DMS153 (cell line): ENCODE data around the gene EPHA4.
"Not testable (repeated sequence)": the region's sequence is repeated elsewhere in the genome, so short reads cannot be mapped to it uniquely, and the experiment has no call there.

Experiments
- DNase-seq: peaks from one replicate; lab custom pipeline; 2025; lab: John Stamatoyannopoulos, UW

The EPHA4 gene

DNA sequence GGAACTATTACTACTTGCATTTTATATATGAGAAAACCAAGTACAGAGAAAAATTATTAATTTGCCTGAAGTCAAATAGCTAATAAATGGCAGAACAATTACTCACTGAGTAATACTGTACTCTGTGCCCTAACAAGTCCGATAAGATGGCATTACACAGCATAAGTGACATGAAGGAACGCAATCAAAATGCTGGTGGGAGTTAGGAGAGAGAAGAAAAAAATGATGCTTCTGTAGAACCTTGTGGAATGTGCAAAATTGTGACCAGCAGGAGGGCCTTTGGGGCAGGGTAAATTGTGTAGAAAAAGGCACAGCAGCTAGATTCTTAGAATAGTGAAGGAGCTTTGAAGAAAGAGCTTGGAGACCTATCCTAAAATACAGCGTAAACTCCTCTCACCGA is 32.9 kb downstream of the EPHA4 start:
- DNase-seq = no peak

DNA sequence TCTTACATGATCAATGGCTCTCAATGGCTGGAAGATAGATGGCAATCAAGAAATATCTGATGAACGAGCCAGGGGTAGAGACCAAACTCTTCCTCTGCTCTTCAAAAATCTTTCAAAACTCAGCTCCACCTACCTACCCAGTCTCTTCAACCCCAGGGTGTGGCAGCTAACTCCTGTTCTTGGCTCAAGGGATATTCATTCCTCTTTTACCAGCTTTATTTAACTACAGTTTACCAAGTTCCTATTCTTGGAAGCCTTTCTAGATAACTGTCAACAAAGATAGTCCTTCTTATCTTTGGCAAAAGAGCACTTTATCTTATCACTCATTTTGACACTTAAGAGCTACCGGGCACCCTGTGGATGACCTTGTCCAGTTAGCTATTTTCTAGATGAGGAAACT is 36.3 kb downstream of the EPHA4 start:
- no peak for DNase-seq

DNA sequence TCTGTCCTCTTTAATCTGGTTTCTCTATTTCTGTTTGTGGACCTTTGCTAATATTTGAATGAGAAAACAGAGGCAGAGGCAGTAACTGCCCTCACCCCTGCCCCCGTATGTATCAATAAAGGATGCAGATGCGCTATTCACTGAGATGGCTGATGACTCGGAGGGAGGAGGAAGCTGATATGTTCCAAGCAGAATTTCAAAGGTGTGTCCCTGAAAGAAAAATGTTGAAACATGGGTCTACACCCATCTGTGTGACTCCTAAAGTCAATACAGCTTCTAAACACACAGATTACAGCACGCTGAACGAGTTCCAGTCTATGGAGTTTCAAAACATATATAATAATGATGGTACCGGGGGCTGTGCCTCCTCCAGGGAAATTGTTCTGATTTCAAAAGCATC is 38.8 kb downstream of the EPHA4 start:
- DNase-seq = peak; percentile 57

DNA sequence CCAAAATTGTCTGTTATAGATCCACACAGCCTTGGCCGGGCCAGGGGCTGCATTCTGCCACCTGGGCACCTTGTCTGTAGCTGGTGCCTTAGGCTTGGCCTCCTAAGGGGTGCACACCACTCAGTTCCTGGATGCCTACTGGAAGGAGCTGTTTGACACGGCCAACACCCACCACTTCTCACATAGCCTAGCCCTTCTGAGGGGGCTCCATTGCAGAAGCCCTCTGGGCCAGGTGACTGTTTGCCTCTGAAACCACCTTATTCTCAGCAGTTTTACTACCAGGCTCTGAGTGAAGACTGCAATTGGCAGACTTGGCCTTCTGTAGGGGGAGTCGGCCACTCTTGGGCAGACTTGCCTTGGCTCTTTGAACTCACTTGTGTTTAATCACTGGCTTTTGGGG is 39.5 kb downstream of the EPHA4 start:
- DNase-seq = no peak

DNA sequence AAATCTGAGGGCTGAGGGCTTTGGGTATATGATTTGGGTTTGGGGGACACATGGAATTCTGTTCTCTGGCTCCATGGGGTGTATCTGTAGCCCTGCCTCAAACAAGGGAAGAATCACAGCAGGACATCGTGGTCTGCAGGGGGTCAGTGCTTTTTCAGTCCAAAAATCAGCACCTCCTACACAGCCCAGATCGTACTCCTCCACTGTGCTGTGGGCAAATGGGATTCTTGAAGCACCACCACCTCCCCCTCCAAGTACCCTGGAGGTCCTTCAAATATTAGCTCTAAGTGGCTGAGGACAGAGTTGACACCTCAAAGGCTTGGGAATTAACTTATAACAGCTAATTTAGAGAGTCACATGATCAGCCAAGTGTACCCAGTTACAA is 41.5 kb downstream of the EPHA4 start:
- DNase-seq = no peak

DNA sequence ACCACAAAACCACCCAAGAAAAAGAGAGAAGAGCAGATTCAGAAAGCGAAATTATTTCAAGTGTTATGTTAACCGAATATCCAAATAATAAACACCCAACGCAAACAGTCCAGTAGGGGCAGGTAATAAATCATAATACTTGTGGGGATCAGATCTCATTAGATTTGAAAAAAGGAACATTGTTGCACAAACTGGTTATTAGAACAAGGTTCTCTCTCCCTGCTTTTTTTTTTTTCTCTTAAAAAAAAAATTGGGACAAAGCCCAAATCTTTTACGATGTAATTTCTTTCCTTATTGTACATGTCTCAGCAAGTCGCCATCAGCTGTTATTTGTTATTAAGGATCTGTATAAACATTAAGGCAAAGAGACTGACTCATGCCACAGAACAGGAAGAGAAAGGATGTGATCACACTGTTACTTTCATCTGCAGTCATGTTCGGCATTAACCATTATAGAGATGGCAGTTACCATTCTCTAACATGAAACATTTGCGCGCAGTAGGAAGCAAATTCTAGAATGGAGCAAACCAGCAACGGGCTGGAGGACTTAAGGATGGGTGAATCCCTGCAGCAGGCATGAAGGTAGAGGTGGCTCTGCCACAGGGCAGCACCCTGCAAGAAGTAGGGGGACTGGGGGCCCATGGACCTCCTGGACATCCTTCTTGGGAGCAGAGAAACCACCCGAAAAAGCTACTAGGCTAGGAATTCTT is 42.0 kb downstream of the EPHA4 start:
- peak; percentile 88 for DNase-seq

DNA sequence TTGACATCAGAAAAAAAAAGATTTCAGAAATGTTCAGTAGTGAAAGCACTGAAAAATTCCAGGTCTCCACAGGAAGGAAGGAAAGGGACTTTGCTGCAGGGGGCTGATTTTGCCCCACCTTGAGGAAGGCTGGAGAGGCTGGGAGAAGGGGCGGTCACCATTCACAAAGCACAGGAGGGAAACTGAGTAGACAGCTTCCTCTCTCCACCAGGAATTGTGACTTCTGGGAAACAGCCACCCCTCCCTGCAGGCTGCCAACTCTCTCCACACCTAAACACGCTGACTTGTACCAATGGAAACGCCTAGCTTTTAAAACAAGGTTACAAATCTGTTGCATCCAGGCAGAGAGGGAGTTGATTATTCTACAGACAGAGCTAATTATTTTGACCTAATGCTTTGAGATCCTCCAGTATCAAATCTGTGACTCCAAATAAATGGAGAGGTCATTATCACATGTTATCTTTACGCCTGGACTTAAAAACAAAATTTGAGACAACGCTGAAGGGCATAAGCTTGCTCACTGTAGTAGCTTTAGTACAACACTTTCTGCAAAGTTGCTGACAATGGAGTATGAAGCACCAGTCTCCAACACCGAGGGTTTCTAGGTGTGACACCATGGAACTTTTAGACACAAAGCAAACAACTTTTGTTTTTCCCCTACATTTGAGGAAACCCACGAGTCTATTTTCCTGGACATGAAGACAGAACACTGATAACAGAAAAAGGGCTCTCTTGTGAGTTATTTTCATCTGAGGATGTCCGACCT is 42.7 kb downstream of the EPHA4 start:
- peak; percentile 48 for DNase-seq

DNA sequence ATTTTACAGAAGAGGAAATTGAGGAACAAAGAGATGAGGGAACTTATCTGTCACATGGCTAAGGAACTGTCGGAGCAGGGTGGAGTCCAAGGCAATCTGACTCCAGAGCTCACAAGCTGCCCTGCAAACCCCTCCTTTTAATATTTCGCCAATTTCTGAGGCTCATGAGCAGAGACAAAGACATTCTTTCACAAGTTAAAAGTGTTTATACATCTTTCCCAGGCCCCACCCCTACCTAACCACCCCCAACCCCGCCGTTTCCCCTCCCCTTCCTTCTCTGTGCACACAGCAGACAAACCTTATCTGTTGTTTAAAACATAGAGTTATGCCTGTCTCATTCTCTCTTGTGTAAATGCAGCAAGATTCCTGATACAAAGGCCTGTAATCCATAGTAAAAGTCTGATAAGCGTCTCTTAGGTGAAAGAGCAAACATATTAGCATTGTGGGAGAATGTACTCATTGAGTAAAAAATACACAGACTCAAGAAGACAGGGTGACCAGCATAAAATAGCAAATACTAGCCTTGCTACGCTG is 44.3 kb downstream of the EPHA4 start:
- no peak for DNase-seq

DNA sequence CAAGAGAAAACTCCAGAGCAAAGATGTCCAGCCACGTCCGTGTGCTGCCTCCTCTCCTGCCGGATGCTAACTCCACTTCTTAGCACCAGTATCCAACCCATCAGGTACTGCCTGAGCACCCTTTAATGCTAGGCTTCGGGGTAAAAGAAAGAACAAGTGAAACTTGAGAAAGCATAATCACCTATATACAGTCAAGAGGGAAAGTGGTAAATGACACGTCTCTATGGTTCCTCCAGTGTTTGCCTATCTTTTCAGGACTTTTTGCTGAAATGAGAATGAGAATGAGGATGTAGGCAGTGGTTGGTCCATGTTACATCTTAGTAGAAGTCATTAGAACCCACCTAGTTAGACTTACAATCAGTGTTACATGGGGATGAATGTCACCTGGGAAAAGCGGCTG is 47.9 kb downstream of the EPHA4 start:
- no peak for DNase-seq

DNA sequence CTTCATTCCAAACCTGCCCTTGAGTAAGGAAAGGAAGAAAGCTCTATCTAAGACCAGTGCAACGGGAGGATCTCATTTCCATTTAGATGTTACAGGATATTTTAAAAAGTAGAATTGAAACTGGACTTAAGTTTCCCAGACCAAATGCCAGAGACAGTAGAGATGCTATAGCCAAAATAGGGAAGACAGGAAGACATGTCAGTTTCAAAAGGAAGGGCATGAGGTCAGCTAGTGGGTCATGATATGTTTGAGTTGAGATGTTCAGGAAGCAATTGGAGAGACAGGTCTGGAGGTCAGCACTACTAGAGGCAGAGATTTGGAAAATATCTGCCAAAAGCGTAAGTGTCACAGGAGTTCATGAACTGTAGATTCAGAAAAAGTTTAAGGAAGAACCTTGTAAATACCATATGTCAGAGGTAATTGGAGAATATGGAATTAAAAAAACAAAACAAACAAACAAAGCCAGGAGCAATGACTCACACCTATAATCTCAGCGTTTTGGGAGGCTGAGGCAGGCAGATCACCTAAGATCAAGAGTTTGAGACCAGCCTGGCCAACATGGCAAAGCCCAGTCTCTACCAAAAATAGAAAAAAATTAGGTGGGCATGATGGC is 50.8 kb downstream of the EPHA4 start:
- no peak for DNase-seq

DNA sequence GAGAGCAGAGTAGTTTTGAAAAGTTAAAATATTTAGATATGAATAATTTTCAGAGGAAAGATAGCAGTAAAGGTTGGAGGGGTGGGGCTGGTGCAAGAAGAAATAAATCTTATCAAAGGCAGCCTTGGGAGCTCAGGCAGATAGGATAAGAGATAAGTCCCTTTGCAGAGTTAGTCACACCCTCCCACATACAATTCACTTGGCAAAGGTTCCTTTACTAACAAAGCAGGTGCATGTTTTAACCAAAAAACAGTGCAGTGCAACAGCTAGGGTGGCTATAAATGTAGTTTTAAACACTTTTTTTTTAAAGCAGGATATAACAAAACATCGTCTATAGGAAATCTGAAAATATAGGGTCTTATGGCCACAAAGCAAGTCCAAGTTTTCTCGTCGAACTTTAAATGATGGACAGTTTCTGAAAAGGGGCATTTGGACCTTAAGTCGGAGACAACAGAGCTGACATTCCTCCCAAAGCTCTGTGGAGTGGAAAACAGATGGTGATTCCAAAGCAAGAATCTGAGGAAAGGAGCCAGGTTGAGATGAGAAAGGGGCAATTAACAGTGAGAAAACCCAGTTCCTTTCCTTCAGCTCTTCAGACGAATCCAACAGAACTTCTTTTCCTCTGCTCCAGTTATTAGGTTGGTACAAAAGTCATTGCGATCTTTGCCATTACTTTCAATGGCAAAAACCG is 53.0 kb downstream of the EPHA4 start:
- DNase-seq = no peak

DNA sequence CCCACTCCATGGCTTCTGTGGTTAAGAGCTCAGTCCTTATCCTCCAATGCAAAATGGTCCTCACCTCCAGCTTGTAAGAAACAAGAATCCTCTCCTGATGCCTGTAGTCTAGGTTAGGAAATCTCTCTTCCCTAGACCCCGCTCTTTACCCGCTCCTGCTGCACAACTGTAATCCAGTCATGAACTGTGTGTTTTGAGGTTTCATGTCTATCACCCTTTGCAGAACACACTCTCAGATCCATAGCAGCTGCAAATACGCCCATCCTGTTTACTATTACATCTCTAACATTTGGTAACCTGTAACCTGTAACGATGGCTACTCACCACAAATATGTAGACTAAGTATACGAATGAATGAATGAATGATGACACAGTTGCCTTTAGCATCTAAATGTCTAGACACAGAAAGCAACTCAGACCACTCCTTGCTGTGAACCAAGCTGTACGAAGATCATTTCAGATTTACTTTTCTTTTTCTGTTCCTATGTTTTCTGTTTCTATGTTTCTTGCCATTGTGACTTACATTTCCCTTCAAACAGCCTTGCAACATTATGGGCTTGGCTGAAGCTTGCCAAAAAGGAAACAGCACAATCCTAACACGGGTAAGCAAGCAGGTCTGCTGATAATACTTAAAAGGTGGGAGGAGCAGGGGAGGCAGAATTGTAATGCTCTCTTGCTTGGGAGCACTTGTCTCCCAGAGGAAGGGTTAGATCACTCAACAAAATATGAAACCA is 53.7 kb downstream of the EPHA4 start:
- DNase-seq = peak; percentile 53

DNA sequence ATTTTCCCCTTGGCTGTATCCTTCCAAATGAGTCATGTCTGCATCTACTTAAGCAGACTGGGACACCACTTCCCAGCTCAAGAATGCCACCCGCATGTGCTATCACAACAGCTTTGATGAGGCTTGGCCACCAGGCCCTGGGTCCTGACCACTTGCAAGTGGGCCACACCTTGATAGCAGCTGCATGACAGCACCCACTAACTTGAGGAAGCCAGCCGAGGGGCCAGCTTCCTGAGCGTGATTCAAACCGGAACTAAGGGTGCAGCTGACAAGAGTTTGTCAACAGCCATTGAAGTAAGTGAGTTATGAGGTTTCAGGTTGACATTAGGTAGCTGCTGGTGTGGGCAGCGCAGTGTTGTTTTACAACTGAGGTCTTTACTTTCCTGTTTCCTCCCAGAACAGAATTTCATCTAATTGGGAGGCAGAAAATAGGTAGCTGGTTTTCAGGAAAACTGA is 54.4 kb downstream of the EPHA4 start:
- DNase-seq = peak; percentile 83

DNA sequence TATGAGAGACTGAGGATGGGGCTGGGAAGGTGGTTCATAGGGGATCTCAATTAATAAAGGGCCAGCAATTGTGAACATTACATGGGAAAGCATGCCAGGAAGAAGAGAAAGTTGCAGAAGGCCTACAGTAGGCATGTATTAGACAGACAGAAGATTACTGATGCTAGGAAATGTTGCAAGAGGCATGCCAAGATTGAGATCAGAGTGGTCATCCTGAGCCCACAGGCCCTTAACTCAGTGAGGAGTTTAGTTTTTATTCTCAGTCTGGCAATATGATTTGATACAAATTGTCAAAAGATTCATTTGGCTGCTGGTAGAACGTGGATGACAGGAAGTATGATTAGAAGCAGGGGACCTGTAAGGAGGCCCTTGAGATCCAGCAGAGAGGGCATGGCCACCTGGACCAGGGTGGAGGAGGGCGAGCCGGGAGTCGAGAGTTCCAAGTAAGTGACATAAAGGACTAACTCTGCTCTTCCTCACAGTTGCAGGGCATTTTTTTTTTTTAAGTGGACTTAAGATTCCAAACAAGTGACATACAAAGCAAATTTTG is 54.9 kb downstream of the EPHA4 start:
- DNase-seq = no peak

DNA sequence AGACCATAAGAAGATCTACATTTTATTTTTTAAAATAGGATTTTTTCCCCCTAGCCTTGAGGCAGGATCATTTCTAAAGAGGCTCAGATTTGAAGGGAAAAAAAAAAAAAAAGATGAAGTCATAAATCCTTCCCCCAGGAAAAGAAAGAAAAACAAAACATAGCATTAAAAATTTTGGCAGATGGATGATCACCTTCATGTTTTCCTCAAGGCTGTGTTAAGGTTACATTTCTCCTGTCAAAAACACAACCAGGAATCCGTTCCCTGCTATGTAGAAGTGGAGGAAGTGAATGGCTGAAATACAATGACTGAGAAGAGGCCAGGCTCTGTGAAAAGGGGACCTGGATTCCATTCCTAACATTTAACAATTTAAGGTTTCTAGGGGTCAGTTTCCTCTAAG is 56.2 kb downstream of the EPHA4 start:
- DNase-seq = no peak

DNA sequence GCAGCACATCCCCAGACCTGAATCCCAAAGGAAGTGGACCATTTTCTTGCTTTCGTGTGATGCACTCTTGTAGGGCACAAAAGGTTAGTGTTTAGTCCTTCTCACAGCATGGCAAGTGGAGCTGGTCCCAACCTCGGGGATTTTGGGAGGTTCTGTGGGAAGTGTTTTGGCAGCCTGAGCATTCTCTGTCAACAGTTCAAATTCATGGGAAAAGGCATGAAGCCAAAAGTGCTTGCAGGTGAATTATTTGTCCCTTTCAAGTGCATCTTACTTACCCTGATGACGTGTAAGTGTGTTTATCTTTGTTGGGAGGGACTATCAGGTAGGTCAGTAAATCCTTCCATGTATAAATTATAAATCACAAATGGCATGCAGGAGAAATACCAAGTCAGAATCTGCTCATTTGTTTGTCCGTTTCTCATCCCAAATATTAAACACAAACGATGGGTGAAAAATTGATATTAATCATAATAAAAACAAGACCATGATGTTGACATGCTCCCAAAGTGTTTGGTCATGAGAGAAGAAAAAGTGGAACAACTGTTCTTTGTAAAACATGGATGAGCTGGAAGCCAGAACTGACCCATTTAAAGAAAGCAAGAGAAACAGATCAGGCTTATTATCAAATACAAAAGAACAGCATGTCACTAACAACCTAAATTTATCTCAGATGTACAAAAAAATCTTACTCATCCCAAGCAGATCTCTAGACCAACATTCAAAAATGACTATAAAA is 57.6 kb downstream of the EPHA4 start:
- peak; percentile 77 for DNase-seq

DNA sequence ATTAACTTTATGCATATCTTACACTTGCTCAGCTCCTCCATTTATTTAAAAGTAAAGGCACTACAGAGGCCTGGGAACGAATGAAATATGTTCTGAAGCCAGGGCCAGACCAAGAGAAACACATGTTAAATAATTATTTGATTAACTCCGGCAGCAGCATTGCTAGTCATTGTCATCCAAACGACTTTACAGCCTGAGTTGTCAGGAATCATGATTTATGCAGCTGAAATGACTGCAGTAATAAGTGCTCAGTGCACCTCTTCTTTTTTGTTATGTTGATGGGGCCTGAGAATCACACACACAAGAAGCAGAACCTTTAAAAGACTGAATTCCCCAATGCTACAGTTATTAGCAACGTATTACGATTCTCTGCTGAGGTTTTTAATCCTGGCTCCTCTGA is 58.9 kb downstream of the EPHA4 start:
- DNase-seq = peak; percentile 46

DNA sequence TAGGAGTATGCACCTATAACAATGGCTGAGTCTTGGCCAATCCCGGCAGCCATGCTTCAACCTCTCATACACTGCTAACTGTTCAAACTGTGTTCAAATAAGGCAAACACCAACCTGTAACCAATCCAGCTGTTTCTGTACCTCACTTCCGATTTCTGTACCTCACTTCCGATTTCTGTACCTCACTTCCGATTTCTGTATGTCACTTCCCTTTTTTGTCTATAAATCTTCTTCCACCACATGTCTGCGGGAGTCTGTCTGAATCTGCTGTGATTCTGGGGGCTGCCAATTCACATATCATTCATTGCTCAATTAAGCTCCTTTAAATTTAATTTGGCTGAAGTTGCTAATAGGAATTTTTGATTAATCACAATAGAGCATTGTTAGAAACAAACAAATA is 60.8 kb downstream of the EPHA4 start:
- not testable (repeated sequence) for DNase-seq

DNA sequence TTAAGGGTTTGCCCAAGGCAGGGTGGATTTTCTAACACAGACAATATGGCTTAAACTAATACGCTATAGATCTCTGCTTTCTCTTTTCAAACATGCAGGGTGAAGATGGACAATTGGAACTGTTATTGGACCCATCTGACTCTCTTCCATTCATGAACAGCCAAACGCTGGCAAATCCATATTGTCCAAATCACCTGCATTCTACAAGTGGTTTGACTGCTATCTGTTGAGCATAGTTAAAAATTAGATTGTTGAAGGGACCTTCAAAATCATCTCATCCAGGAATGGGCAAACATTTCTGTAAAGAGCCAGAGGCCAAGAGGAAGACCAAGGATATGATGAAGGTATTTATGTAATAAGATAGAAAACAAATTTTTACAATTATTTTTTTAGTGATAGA is 65.6 kb downstream of the EPHA4 start:
- DNase-seq = no peak

DNA sequence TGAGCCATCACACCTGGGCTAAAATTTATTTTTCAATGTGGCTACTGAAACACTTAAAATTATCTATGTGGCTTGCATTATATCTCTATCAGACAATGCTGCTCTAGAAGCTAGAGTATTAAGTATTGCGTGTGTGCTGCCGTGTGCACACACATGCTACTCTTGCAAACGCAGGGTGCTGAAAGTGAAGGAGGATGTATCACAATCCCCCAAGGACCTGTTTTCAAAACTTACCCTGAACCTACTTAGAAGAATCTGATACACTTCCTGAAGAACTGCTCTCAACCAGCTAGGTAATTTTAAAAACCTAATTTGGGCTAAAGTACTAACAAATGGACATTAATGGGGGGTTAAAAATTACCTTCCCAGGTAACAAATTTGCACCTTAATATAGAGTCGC is 66.5 kb downstream of the EPHA4 start:
- DNase-seq = no peak

DNA sequence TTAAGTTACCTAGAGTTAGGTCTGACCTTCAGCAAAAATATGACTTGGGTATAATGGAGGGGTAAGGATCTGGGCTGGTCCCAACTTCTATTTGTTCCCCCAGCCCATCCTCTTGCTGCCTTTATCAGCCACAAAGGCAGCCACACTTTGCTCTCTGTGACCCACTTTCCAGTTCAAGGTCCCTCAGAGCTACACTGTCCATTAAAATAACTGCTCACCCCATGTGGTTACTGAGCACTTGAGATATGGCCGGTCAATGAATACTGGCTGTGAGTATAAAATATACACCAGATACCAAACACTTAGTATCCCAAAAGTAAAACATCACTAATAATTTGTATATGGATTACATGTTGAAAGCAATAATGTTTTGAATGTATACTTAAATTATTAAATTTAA is 67.2 kb downstream of the EPHA4 start:
- no peak for DNase-seq
